Keratinocyte (primary cell): ENCODE results near the gene GNAS-AS1. TPM values are rescaled to one million over a fixed set of nuclear protein-coding genes. Genes with fewer than 3 reads are reported as not detected.

Source experiments
- DNase-seq: peaks from one replicate; pipeline ENCODE4 v3.0.0-alpha.2; 2011; ENCODE audit warnings: low read depth, missing footprints, low spot score
- FAIRE-seq: peaks from 2 replicates; lab custom pipeline; 2011; peaks lifted over from hg19 to GRCh38; lab: Jason Lieb, UNC
- H2AFZ ChIP-seq: 2 replicates; pipeline ENCODE4 v1.6.0; 2012; ENCODE audit warnings: low read length, control low read depth, inconsistent platforms; ENCODE audit not compliant: control insufficient read depth
- H3K27ac ChIP-seq: 2 replicates; pipeline ENCODE4 v1.5.1; 2011; ENCODE audit warnings: low read length; ENCODE audit not compliant: control insufficient read depth, insufficient read depth
- H3K27me3 ChIP-seq: 3 replicates; pipeline ENCODE4 v1.6.0; 2011; ENCODE audit warnings: low read length; ENCODE audit not compliant: control insufficient read depth, insufficient read depth; ENCODE audit errors: extremely low read depth
- H3K36me3 ChIP-seq, 2 experiments: 2 replicates in 1 of 2; 3 replicates in 1 of 2; pipeline ENCODE4 v1.5.1; 2011; ENCODE audit warnings: low read length in 2 of 2, mild to moderate bottlenecking in 1 of 2; ENCODE audit not compliant: control insufficient read depth in 2 of 2, insufficient read depth in 2 of 2; ENCODE audit errors: extremely low read depth in 1 of 2
- H3K4me1 ChIP-seq: 3 replicates; pipeline ENCODE4 v1.5.1; 2011; ENCODE audit warnings: low read length; ENCODE audit not compliant: control insufficient read depth, insufficient read depth; ENCODE audit errors: extremely low read depth
- H3K4me2 ChIP-seq: 3 replicates; pipeline ENCODE4 v1.6.0; 2011; ENCODE audit warnings: low read depth, low read length; ENCODE audit not compliant: control insufficient read depth, insufficient read depth; ENCODE audit errors: extremely low read depth
- H3K4me3 ChIP-seq, 3 experiments: fragments of 200-600 bp in 1 of 3; sonication (generic) in 1 of 3; 2 replicates in 2 of 3; 3 replicates in 1 of 3; pipeline ENCODE4 v1.5.1; 2011 to 2016; ENCODE audit warnings: low read length in 3 of 3, mild to moderate bottlenecking in 3 of 3, control low read depth in 2 of 3, inconsistent platforms in 1 of 3, low read depth in 1 of 3, mixed read lengths in 1 of 3, mixed run types in 1 of 3, moderate library complexity in 1 of 3; ENCODE audit not compliant: control insufficient read depth in 2 of 3, insufficient read depth in 2 of 3; ENCODE audit errors: extremely low read depth in 1 of 3
- H3K79me2 ChIP-seq: 2 replicates; pipeline ENCODE4 v1.6.0; 2012; ENCODE audit warnings: low read length; ENCODE audit not compliant: control insufficient read depth, insufficient read depth
- H3K9ac ChIP-seq: 3 replicates; pipeline ENCODE4 v1.6.0; 2011; ENCODE audit warnings: low read length; ENCODE audit not compliant: control insufficient read depth, insufficient read depth; ENCODE audit errors: extremely low read depth
- H3K9me1 ChIP-seq: 3 replicates; pipeline ENCODE4 v1.6.0; 2011; ENCODE audit warnings: low read length; ENCODE audit not compliant: control insufficient read depth, insufficient read depth; ENCODE audit errors: extremely low read depth
- H3K9me3 ChIP-seq: 2 replicates; pipeline ENCODE4 v1.5.1; 2012; ENCODE audit warnings: low read depth, low read length; ENCODE audit not compliant: control insufficient read depth
- H4K20me1 ChIP-seq: 3 replicates; pipeline ENCODE4 v1.6.0; 2011; ENCODE audit warnings: low read length; ENCODE audit not compliant: control insufficient read depth, insufficient read depth; ENCODE audit errors: extremely low read depth
- CTCF ChIP-seq, 3 experiments: IDR thresholded peaks in 1 of 3; conservative IDR thresholded peaks in 1 of 3; optimal IDR thresholded peaks in 1 of 3; 2 replicates in 2 of 3; 3 replicates in 1 of 3; pipeline versions ENCODE3 to v1.5.1; 2011; ENCODE audit warnings: low read length in 3 of 3, mild to moderate bottlenecking in 3 of 3, moderate library complexity in 2 of 3, control low read depth in 1 of 3, inconsistent platforms in 1 of 3; ENCODE audit not compliant: insufficient read depth in 2 of 3; ENCODE audit errors: extremely low read depth in 1 of 3
- EZH2 ChIP-seq: IDR thresholded peaks from one replicate; pipeline ENCODE4 v1.6.1; 2012; ENCODE audit warnings: inconsistent platforms, mild to moderate bottlenecking, low read length, moderate library complexity
- dilution Hi-C: fragments of 300-500 bp; cut with MboI; formaldehyde crosslinking; loops from one replicate; pipeline ENCODE4 v1.7.0; 2020; ENCODE audit warnings: low sequenced_read_pairs; ENCODE audit not compliant: extremely low pct_ligation_motif_present
- polyA plus RNA-seq, 5 experiments: library from polyadenylated mRNA; depleted of rRNA in 3 of 5; stranded (reverse) in 3 of 5; stranded (forward) in 1 of 5; unstranded in 1 of 5; fragments of >200 nt; gene quantifications; 1 replicate in 1 of 5; 2 replicates in 3 of 5; 3 replicates in 1 of 5; pipeline versions ENCODE4 v1.2.1 to v1.2.3, GENCODE V29; 2011 to 2012; ENCODE audit warnings: missing spikeins in 2 of 5, low read depth in 1 of 5, low replicate concordance in 1 of 5

Gene GNAS-AS1
- polyA plus RNA-seq, 1 donor (not counting 4 experiments of a cell fraction or from before 2014, with no cell fraction given), result 0.31 TPM

DNA sequence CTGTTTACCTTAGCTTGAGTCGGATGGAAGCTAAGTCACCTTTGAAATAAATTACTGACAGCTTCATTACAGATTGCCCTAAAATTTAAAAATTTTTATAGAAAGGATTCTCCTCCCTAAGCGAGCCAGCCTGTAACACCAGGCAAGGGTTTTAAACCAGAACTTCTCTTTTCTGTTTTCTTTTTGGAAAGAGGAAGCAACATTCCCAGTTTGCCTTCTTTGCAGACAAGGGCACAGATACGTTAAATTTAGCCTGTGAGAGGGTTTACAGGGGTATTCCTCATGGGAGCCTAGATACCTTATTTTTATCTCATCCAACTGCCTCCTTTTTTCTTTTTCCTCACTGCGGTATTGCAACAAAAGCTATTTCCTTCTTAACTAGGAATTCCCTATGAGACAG is 46.8 kb upstream of the GNAS-AS1 start:
- Histone ChIP-seq H3K79me2 (peaks cover 99% of the 10 kb centered on the region), H3K36me3 (peaks cover 17 to 27% of the 10 kb centered on the region in 2 experiments), H3K4me2 (no peak overlapping the region), H3K9ac (no peak overlapping the region), H4K20me1 (peaks cover 16% of the 10 kb centered on the region), H3K4me1 (peaks cover 20% of the 10 kb centered on the region), H3K9me1 (no peaks in the 10 kb centered on the region), H3K9me3 (no peaks in the 10 kb centered on the region), H3K27me3 (no peaks in the 10 kb centered on the region), H2AFZ (no peak overlapping the region), H3K4me3 (no peak overlapping the region), H3K27ac (no peak overlapping the region)
- dilution Hi-C loops, result no loop called here
- FAIRE-seq, result no peak
- no peak for DNase-seq
- no peak for TF ChIP-seq CTCF (optimal IDR thresholded peaks at IDR 0.05 in 1 of 3, IDR thresholded peaks at IDR 0.05 in 1 of 3, conservative IDR thresholded peaks at IDR 0.05 in 1 of 3; ENCODE audit: extremely low read depth in 1 of 3, insufficient read depth in 2 of 3, low read length in 3 of 3)
- TF ChIP-seq EZH2, result no peak

DNA sequence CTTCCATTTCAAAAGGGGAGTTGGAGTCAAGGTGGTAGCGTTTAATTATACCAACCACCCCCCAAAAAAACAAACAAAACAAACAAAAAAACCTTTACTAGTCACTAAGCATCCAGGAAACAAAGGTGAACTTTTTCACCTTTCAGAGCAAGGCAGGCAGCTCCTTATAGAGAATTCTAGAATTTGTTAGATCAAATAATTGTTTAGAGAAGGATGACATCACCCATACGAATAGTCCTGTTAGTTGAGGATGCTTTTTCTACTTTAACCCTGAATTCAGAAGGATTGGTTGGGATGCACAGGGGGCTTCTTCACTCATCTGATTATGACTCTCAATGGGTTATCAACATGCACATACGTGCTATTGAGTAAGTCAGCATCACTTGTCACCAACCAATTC is 46.1 kb upstream of the GNAS-AS1 start:
- no peak overlapping the region for H3K4me3 ChIP-seq
- H3K9ac ChIP-seq, result no peak overlapping the region
- no peak overlapping the region for H3K4me2 ChIP-seq
- no peaks in the 10 kb centered on the region for H3K9me3 ChIP-seq
- DNase-seq, result no peak
- H2AFZ ChIP-seq, result no peak overlapping the region
- no peak overlapping the region for H3K27ac ChIP-seq
- H3K9me1 ChIP-seq, result no peaks in the 10 kb centered on the region
- no peak for FAIRE-seq
- peaks cover 98% of the 10 kb centered on the region for H3K79me2 ChIP-seq
- peaks cover 16% of the 10 kb centered on the region for H4K20me1 ChIP-seq
- dilution Hi-C loops, result no loop called here
- peaks cover 20% of the 10 kb centered on the region for H3K4me1 ChIP-seq
- no peak for TF ChIP-seq EZH2
- no peak for TF ChIP-seq CTCF (optimal IDR thresholded peaks at IDR 0.05 in 1 of 3, IDR thresholded peaks at IDR 0.05 in 1 of 3, conservative IDR thresholded peaks at IDR 0.05 in 1 of 3; ENCODE audit: extremely low read depth in 1 of 3, insufficient read depth in 2 of 3, low read length in 3 of 3)
- H3K36me3 ChIP-seq, result peaks cover 14 to 21% of the 10 kb centered on the region in 2 experiments
- H3K27me3 ChIP-seq, result no peaks in the 10 kb centered on the region
